Loucy (cell line): ENCODE results near the gene NEK7.

Source experiments
- CTCF ChIP-seq: fragments of 200-600 bp; sonication (generic); conservative IDR thresholded peaks from 2 replicates; pipeline ENCODE4 v1.5.1; 2014; ENCODE audit warnings: mild to moderate bottlenecking, antibody characterized with exemption, low read length
- EZH2phosphoT487 ChIP-seq: fragments of 200-600 bp; IDR thresholded peaks from 2 replicates; pipeline ENCODE4 v1.6.1; 2018; ENCODE audit warnings: antibody characterized with exemption, mild to moderate bottlenecking, moderate library complexity, borderline replicate concordance

GRCh38 chr1:198276241-198276640 is 119.4 kb downstream of the NEK7 start:
- TF ChIP-seq CTCF (no peak), EZH2phosphoT487 (no peak)
